ENCODE measurements around the gene APP. TPM values are rescaled to one million over a fixed set of nuclear protein-coding genes. Genes with fewer than 3 reads are reported as not detected.

Gene APP
- total RNA-seq, 3 donors from 2014 or later (not counting 1 experiment from before 2014, with no cell fraction given): 5.1 to 10.6 (median 7.8) TPM

DNA sequence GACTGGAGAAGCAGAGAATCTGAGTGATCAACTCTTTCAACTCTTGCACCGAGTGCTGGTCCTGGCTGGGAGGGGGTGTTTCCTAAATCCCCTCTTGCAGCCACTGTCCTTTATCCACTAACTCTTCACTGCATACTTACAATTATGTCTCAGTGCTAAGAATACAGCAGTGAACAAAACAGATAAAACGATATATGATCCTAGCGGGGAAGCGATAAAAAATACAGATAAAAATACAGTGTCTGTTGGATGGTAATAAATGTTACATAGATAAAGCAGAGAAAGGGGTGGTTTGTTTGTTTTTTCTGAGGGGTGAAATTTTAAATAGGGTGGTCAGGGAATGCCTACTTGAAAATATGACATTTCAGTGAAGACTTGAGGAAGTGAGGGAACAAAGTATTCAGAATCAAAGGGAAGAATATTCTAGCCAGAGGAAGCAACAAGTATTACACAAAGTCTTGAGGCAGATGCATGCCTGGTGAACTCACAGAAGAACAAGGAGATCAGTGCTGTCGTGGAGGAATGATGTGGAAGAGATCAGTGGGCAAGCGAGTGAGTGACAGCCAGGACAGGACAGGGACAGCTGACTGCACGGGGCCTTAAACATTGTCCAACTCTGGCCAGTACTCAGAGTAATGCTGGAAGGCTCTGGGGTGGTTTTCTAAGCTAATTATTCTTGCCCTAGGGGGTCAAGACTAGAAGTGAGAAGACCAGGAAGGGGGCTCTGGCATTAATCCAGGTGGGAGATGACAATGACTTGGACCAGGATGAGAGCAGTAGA is 110.0 kb downstream of the APP start:
- no peak overlapping the region for H3K4me3 ChIP-seq (ENCODE audit: low read length)
- ATAC-seq: no peak
- 87% methylated on average over 7 of the region's 7 CpGs for WGBS (ENCODE audit: insufficient coverage)
- Mint-ChIP-seq H3K27ac (no peak overlapping the region), H3K4me3 (no peak overlapping the region), H3K9me3 (no peaks in the 10 kb centered on the region), H3K4me1 (no peaks in the 10 kb centered on the region), H3K27me3 (ENCODE audit: low read depth in 2 of 2) (no peaks in the 10 kb centered on the region), H3K36me3 (no peaks in the 10 kb centered on the region)
- H3K27ac ChIP-seq (ENCODE audit: low read length): no peak overlapping the region
- TF ChIP-seq, protein P1, sequence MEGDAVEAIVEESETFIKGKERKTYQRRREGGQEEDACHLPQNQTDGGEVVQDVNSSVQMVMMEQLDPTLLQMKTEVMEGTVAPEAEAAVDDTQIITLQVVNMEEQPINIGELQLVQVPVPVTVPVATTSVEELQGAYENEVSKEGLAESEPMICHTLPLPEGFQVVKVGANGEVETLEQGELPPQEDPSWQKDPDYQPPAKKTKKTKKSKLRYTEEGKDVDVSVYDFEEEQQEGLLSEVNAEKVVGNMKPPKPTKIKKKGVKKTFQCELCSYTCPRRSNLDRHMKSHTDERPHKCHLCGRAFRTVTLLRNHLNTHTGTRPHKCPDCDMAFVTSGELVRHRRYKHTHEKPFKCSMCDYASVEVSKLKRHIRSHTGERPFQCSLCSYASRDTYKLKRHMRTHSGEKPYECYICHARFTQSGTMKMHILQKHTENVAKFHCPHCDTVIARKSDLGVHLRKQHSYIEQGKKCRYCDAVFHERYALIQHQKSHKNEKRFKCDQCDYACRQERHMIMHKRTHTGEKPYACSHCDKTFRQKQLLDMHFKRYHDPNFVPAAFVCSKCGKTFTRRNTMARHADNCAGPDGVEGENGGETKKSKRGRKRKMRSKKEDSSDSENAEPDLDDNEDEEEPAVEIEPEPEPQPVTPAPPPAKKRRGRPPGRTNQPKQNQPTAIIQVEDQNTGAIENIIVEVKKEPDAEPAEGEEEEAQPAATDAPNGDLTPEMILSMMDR (IDR thresholded peaks at IDR 0.05): no peak
- intact Hi-C loops (cut with micrococcal nuclease): no loop called here
- H3K36me3 ChIP-seq (ENCODE audit: control insufficient read depth, insufficient read depth, low read length): no peaks in the 10 kb centered on the region
- H3K4me1 ChIP-seq (ENCODE audit: control insufficient read depth, insufficient read depth, low read length): no peaks in the 10 kb centered on the region
- H3K9me3 ChIP-seq (ENCODE audit: control insufficient read depth, insufficient read depth, low read length): no peaks in the 10 kb centered on the region
- no peak for DNase-seq
- H3K27me3 ChIP-seq (ENCODE audit: control insufficient read depth, insufficient read depth, low read length): no peaks in the 10 kb centered on the region

DNA sequence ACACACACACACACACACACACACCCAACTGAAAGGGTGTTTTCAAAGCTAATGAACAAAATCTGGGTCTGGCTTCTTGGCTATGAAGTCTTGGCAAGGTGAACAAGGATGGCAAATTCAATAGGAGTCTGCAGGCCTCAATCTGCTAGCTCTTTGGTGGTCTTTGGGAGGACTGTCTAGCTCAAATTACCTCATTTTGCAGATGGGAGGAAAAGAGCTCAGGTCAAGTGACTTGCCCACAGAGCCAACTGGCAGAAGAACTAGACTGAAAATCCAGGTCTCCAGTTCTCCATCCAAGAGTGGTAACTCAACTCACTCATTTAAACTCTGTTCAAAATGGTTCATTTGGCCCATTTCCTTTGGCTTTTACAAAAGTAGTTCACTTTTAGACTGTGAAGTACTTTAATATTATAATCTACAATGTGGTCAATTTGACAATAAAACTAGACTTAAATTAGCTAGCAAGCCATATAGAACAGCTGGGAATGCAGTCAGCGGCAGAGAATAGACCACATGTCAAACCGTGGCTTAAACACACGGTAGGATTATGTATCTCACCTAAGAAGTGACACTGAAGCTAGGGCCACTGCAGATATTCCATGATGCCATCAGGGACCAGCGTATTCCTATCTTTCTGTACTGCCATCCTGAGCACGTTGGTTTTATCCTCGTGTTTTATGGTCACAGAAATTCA is 112.9 kb downstream of the APP start:
- Mint-ChIP-seq H3K9me3 (no peaks in the 10 kb centered on the region), H3K27ac (no peak overlapping the region), H3K27me3 (ENCODE audit: low read depth in 2 of 2) (no peaks in the 10 kb centered on the region), H3K4me1 (no peaks in the 10 kb centered on the region), H3K4me3 (no peak overlapping the region), H3K36me3 (no peaks in the 10 kb centered on the region)
- no peak overlapping the region for H3K27ac ChIP-seq (ENCODE audit: low read length)
- no peaks in the 10 kb centered on the region for H3K4me1 ChIP-seq (ENCODE audit: control insufficient read depth, insufficient read depth, low read length)
- DNase-seq (no peak), ATAC-seq (no peak)
- intact Hi-C loops (cut with micrococcal nuclease): no loop called here
- 68% methylated on average over 6 of the region's 6 CpGs for WGBS (ENCODE audit: insufficient coverage)
- H3K9me3 ChIP-seq (ENCODE audit: control insufficient read depth, insufficient read depth, low read length): no peaks in the 10 kb centered on the region
- no peaks in the 10 kb centered on the region for H3K36me3 ChIP-seq (ENCODE audit: control insufficient read depth, insufficient read depth, low read length)
- TF ChIP-seq, protein P1 (IDR thresholded peaks at IDR 0.05): no peak
- no peak overlapping the region for H3K4me3 ChIP-seq (ENCODE audit: low read length)
- H3K27me3 ChIP-seq (ENCODE audit: control insufficient read depth, insufficient read depth, low read length): no peaks in the 10 kb centered on the region

DNA sequence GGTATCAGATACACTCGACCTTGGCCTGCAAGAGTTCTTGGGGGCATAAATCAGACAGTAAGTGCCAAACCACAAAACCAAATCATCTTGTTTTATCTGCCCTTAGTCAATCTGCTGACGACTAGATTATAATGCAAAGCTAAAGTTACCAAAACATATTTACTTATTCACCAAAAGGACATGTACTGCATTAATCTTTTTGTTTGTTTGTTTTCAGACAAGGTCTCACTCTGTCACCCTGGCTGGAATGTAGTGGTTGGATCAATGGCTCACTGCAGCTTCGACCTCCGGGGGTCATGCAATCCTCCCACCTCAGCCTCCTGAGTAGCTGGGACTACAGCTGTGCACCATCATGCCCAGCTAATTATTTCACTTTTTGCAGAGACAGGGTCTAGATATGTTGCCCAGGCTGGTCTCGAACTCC is 114.7 kb downstream of the APP start:
- Mint-ChIP-seq H3K9me3 (no peaks in the 10 kb centered on the region), H3K27me3 (ENCODE audit: low read depth in 2 of 2) (no peaks in the 10 kb centered on the region), H3K4me1 (no peaks in the 10 kb centered on the region), H3K36me3 (no peaks in the 10 kb centered on the region), H3K4me3 (no peak overlapping the region), H3K27ac (no peak overlapping the region)
- DNase-seq (no peak), ATAC-seq (no peak)
- TF ChIP-seq, protein P1 (IDR thresholded peaks at IDR 0.05): no peak
- Histone ChIP-seq H3K27me3 (ENCODE audit: control insufficient read depth, insufficient read depth, low read length) (no peaks in the 10 kb centered on the region), H3K4me1 (ENCODE audit: control insufficient read depth, insufficient read depth, low read length) (no peaks in the 10 kb centered on the region), H3K36me3 (ENCODE audit: control insufficient read depth, insufficient read depth, low read length) (no peaks in the 10 kb centered on the region), H3K27ac (ENCODE audit: low read length) (no peak overlapping the region), H3K4me3 (ENCODE audit: low read length) (no peak overlapping the region), H3K9me3 (ENCODE audit: control insufficient read depth, insufficient read depth, low read length) (no peaks in the 10 kb centered on the region)
- 58% methylated on average over 5 of the region's 5 CpGs for WGBS (ENCODE audit: insufficient coverage)
- intact Hi-C loops (cut with micrococcal nuclease): no loop called here
